Osteocyte (in vitro differentiated cells): Measurements from ENCODE around the gene PRMT1. TPM values are rescaled to one million over a fixed set of nuclear protein-coding genes. Genes with fewer than 3 reads are reported as not detected.

Experiments used
- DNase-seq: peaks from one replicate; pipeline ENCODE4 v3.0.0; 2021; ENCODE audit warnings: mixed read lengths; ENCODE audit not compliant: unreplicated experiment; ENCODE audit errors: extremely low spot score
- H3K27ac Mint-ChIP-seq: one replicate; pipeline ENCODE4 v1.8.0; 2021; ENCODE audit warnings: mild to moderate bottlenecking, mixed read lengths; ENCODE audit not compliant: unreplicated experiment
- H3K27me3 Mint-ChIP-seq: one replicate; pipeline ENCODE4 v1.8.0; 2021; ENCODE audit warnings: mixed read lengths; ENCODE audit not compliant: unreplicated experiment
- H3K36me3 Mint-ChIP-seq: one replicate; pipeline ENCODE4 v1.8.0; 2021; ENCODE audit warnings: mixed read lengths; ENCODE audit not compliant: unreplicated experiment
- H3K4me1 Mint-ChIP-seq: one replicate; pipeline ENCODE4 v1.8.0; 2021; ENCODE audit warnings: mixed read lengths; ENCODE audit not compliant: unreplicated experiment
- H3K4me3 Mint-ChIP-seq: one replicate; pipeline ENCODE4 v1.8.0; 2021; ENCODE audit warnings: mild to moderate bottlenecking, moderate library complexity, mixed read lengths; ENCODE audit not compliant: unreplicated experiment
- H3K9me3 Mint-ChIP-seq: one replicate; pipeline ENCODE4 v1.8.0; 2021; ENCODE audit warnings: mixed read lengths; ENCODE audit not compliant: unreplicated experiment
- CTCF ChIP-seq: fragments of 200-600 bp; sonication (generic); IDR thresholded peaks from 2 replicates; pipeline ENCODE4 v1.5.0; 2021; ENCODE audit warnings: antibody characterized with exemption, mild to moderate bottlenecking, moderate library complexity
- total RNA-seq: library from RNA; stranded (reverse); gene quantifications from 2 replicates; pipeline ENCODE4 v1.2.1, GENCODE V29; 2021

Gene PRMT1
- total RNA-seq, 1 donor from 2014 or later: 126 TPM

DNA sequence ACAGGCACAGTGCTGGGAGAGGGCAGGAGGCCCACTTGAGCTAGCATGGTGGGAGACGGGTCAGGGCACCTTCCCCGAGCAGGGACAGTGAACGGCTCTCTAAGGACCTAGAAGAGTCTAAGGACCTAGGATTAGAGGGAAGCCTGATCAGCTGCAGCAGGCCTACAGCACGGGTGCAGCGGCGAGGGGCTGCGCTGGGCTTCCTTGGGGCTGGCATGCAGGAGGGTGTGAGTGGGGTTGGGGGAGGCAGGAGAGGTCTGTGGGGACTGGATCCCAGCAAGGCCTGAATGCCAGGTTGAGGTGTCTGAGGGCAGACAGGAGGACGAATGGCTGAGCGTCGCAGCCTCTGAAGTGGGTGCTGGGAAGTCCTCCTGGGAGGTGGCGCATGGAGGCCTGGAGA lies 31.5 kb upstream of the PRMT1 start:
- TF ChIP-seq CTCF: no peak
- Mint-ChIP-seq H3K27ac (no peak overlapping the region), H3K4me3 (no peak overlapping the region)

DNA sequence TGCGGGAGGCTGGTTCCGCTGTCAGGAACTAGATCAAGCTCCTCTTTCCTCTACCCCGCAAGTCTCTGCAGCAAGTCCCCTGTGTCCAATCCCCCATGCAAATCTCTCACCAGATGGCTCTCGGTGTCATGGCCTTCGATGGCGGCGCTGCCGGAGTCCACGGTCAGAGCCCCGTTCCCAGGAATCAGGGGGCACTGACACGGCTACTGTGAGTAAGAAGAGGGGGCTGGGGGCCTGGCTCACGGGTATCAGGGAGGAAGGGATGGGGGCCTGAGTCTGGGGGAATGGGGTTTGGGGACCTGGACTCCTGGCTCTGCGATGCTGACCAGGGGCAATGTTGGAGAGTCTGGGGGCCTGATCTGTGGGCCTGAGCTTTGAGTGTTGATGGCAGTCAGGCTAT lies 31.1 kb upstream of the PRMT1 start:
- no peak for DNase-seq
- Mint-ChIP-seq H3K4me1 (peaks cover 28% of the 10 kb centered on the region), H3K9me3 (no peaks in the 10 kb centered on the region), H3K27ac (no peak overlapping the region), H3K4me3 (no peak overlapping the region), H3K27me3 (no peaks in the 10 kb centered on the region), H3K36me3 (peaks cover 21% of the 10 kb centered on the region)
- no peak for TF ChIP-seq CTCF

More for the DNA sequence above, 31.5 kb upstream of the PRMT1 start:
- Mint-ChIP-seq H3K9me3 (no peaks in the 10 kb centered on the region), H3K36me3 (peaks cover 21% of the 10 kb centered on the region), H3K27me3 (no peaks in the 10 kb centered on the region), H3K4me1 (peaks cover 32% of the 10 kb centered on the region)
- no peak for DNase-seq

GRCh38 chr19:49646586-49646985 lies 30.5 kb upstream of the PRMT1 start:
- H3K4me1 Mint-ChIP-seq: peaks cover 22% of the 10 kb centered on the region
- no peak for DNase-seq
- no peaks in the 10 kb centered on the region for H3K9me3 Mint-ChIP-seq
- H3K27me3 Mint-ChIP-seq: no peaks in the 10 kb centered on the region
- H3K36me3 Mint-ChIP-seq: peaks cover 21% of the 10 kb centered on the region
- peak overlapping the region; percentile 52 for H3K27ac Mint-ChIP-seq
- no peak for TF ChIP-seq CTCF
- no peak overlapping the region for H3K4me3 Mint-ChIP-seq

- H3K4me3 Mint-ChIP-seq: no peak overlapping the region
- H3K9me3 Mint-ChIP-seq: no peaks in the 10 kb centered on the region
- TF ChIP-seq CTCF: no peak
- H3K4me1 Mint-ChIP-seq: no peaks in the 10 kb centered on the region
- H3K27me3 Mint-ChIP-seq: no peaks in the 10 kb centered on the region
- H3K27ac Mint-ChIP-seq: no peak overlapping the region
- peaks cover 28% of the 10 kb centered on the region for H3K36me3 Mint-ChIP-seq
- no peak for DNase-seq
Measured at GRCh38 chr19:49651029-49651819, 25.8 kb upstream of the PRMT1 start.

GRCh38 chr19:49651820-49652550 lies 25.1 kb upstream of the PRMT1 start:
- Mint-ChIP-seq H3K4me3 (no peak overlapping the region), H3K9me3 (no peaks in the 10 kb centered on the region), H3K4me1 (no peaks in the 10 kb centered on the region), H3K27ac (no peak overlapping the region), H3K27me3 (no peaks in the 10 kb centered on the region), H3K36me3 (peaks cover 24% of the 10 kb centered on the region)
- TF ChIP-seq CTCF: no peak
- DNase-seq: no peak
